ENCODE measurements around the gene AGL.

- no peak for TF ChIP-seq CTCF (IDR thresholded peaks at IDR 0.05; ENCODE audit: low read depth, low read length)
- no peak for TF ChIP-seq EZH2phosphoT487 (IDR thresholded peaks at IDR 0.05; ENCODE audit: low read depth)
Observed at GRCh38 chr1:99970713-99971255, 120.6 kb downstream of the AGL start.

All from OCI-LY3 (cell line).